ENCODE results near the gene UEVLD.

DNA sequence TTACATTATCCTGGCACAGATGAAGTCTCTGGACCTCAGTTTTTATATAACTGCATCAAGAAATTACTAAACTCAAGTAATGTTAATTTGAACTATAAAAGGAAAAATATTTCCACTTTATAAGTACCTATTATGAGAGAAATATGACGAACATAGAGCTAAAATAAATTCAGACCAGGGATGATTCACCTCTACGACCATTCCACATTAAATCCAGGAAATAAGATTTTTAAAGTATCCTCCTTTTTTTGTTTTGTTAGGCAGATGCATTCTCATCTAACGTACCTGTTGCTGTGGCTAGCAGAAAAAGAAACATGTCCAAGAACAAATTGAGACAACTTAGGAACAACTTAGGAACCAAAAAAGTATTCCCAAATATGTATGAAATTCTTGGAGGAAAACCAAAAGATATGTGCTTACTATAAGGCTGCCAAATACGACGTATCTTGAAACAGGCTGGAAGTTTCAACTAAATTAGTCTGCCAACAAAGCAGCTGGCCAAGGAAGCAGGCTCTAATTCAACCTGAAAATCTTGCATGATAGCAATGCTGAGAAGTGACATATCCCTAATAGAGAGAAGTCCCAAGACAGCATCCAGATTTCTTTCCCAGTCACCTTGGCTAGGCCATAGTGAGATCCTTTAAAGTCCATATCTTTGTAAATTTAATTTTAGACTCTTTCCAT is 29.9 kb upstream of the UEVLD start:
- TF ChIP-seq YY1 (IDR thresholded peaks at IDR 0.05; ENCODE audit: insufficient read depth, insufficient read length) = no peak
- TF ChIP-seq ZNF274 (IDR thresholded peaks at IDR 0.05; ENCODE audit: low read depth, low read length) = no peak

Data from NT2/D1 (cell line).